ENCODE measurements around the gene CLINT1. TPM values are rescaled to one million over a fixed set of nuclear protein-coding genes. Genes with fewer than 3 reads are reported as not detected.

The CLINT1 gene
- total and polyA plus RNA-seq, 2 of the 4 experiments (the other 2 are of a cell fraction) = 144 to 146 TPM

GRCh38 chr5:157747766-157748700 lies 110.9 kb downstream of the CLINT1 start:
- BruUV-seq (replicated peaks) = no TSS peak
- H2BK5ac ChIP-seq (ENCODE audit: low read depth, low read length, poor library complexity, severe bottlenecking) = peak overlapping the region; percentile 50
- H3K4me3 ChIP-seq (ENCODE audit: insufficient read depth, low read depth, low read length) = no peak overlapping the region
- H3K27me3 ChIP-seq (ENCODE audit: control insufficient read depth, insufficient read depth, low read length) = no peaks in the 10 kb centered on the region
- H3K79me1 ChIP-seq (ENCODE audit: low read depth in 1 of 2, low read length in 2 of 2) = peaks cover 35 to 48% of the 10 kb centered on the region in 2 experiments
- H3K4ac ChIP-seq (ENCODE audit: low read depth, low read length) = peak overlapping the region; percentile 65
- H4K5ac ChIP-seq (ENCODE audit: low read depth, low read length) = peak overlapping the region; percentile 58
- no peaks in the 10 kb centered on the region for H3K36me3 ChIP-seq (ENCODE audit: control insufficient read depth, insufficient read depth, low read length)
- DNase-seq (no peak), ATAC-seq (ENCODE audit: low read depth) (no peak)
- H4K20me1 ChIP-seq (ENCODE audit: insufficient read depth, low read length) = no peaks in the 10 kb centered on the region
- dilution Hi-C loops (cut with HindIII; ENCODE audit: low sequenced_read_pairs, unreplicated experiment) (no loop called here), in situ Hi-C loops (cut with MboI; ENCODE audit: low sequenced_read_pairs) (loop anchor here (10.0 kb wide), 1 partner anchor 603 kb away; the partner anchor contains the start of gene MED7), intact Hi-C loops (cut with micrococcal nuclease) (no loop called here)
- no peaks in the 10 kb centered on the region for H3K9me3 ChIP-seq (ENCODE audit: control insufficient read depth, insufficient read depth, low read length)
- H2BK20ac ChIP-seq (ENCODE audit: low read depth, low read length) = no peak overlapping the region
- peak overlapping the region; percentile 62 for H3K14ac ChIP-seq (replicated peaks; ENCODE audit: low read depth, low read length)
- peaks cover 5% of the 10 kb centered on the region for H3K4me1 ChIP-seq (ENCODE audit: control insufficient read depth, insufficient read depth, low read length)
- ChIA-PET CTCF (interaction anchor here (0.6 to 1.0 kb wide), 4 partner anchors 10 to 1232 kb away, joined by 3 to 4 read pairs (median 3); no protein-coding TSS in a partner anchor), POLR2A (ENCODE audit: unreplicated experiment) (no interaction called here)
- peak overlapping the region; percentile 16; the same call in 1 of the 2 replicates for H3K4me2 ChIP-seq (ENCODE audit: low read depth, low read length)
- H3K56ac ChIP-seq (ENCODE audit: extremely low read depth, insufficient read depth, low read length) = no peak overlapping the region
- 0 out of 2 replicates have a peak overlapping the region, but pooled peaks have one; percentile 53 for H2AK5ac ChIP-seq (ENCODE audit: low read depth, low read length)
- peak overlapping the region; percentile 44 to 68; a peak in 3 of 4 replicates for H4K8ac ChIP-seq (ENCODE audit: low read depth in 2 of 2, low read length in 2 of 2)
- no peak overlapping the region for H3K9ac ChIP-seq (ENCODE audit: low read depth, low read length)
- H4K91ac ChIP-seq (ENCODE audit: insufficient read depth, low read depth, low read length) = peak overlapping the region; percentile 13; the same call in 1 of the 2 replicates
- no CpG with 5 or more reads among the region's 8 CpGs for WGBS, 2 experiments (ENCODE audit: extremely low coverage in 2 of 2, insufficient read length in 1 of 2)
- H2AK9ac ChIP-seq (replicated peaks; ENCODE audit: low read depth, low read length, poor library complexity) = no peak overlapping the region
- H2AFZ ChIP-seq (replicated peaks; ENCODE audit: low read length, poor library complexity) = peak overlapping the region; percentile 52
- H3K27ac ChIP-seq (ENCODE audit: insufficient read depth, low read length) = peak overlapping the region; percentile 43; the same call in 1 of the 2 replicates
- H3K18ac ChIP-seq (ENCODE audit: low read depth, low read length) = peak overlapping the region; percentile 75
- peak overlapping the region; percentile 9; the same call in 1 of the 2 replicates for H2BK120ac ChIP-seq (ENCODE audit: low read depth, low read length)
- peaks cover 5% of the 10 kb centered on the region; the same call in 1 of the 2 replicates for H3K9me1 ChIP-seq (ENCODE audit: insufficient read depth, low read length)
- peak overlapping the region; percentile 55; the same call in 1 of the 2 replicates for H3K23ac ChIP-seq (ENCODE audit: low read depth, low read length)
- H2BK15ac ChIP-seq (ENCODE audit: low read depth, low read length) = no peak overlapping the region
- TF ChIP-seq CHD1 (IDR thresholded peaks at IDR 0.05; ENCODE audit: low read depth, low read length) (no peak), RCOR1 (IDR thresholded peaks at IDR 0.05; ENCODE audit: insufficient replicate concordance, low read length) (no peak), BHLHE40 (IDR thresholded peaks at IDR 0.05; ENCODE audit: low read depth, low read length) (no peak), NFE2L2 (IDR thresholded peaks at IDR 0.05; ENCODE audit: low read depth, low read length) (no peak), RAD21 (IDR thresholded peaks at IDR 0.05; ENCODE audit: low read length) (no peak), CTCF (conservative IDR thresholded peaks at IDR 0.05; ENCODE audit: low read depth, low read length) (no peak), MAFK (IDR thresholded peaks at IDR 0.05; ENCODE audit: low read depth, low read length) (no peak), POLR2A (IDR thresholded peaks at IDR 0.05; ENCODE audit: low read depth, low read length) (no peak), MAZ (IDR thresholded peaks at IDR 0.05; ENCODE audit: borderline replicate concordance, low read depth, low read length) (no peak), FOS (IDR thresholded peaks at IDR 0.05; ENCODE audit: low read depth, low read length) (no peak), RFX5 (IDR thresholded peaks at IDR 0.05; ENCODE audit: low read depth, low read length) (no peak), CEBPB (IDR thresholded peaks at IDR 0.05; ENCODE audit: low read depth, low read length) (no peak), SMC3 (IDR thresholded peaks at IDR 0.05; ENCODE audit: low read depth, low read length) (no peak), USF2 (IDR thresholded peaks at IDR 0.05; ENCODE audit: low read depth, low read length) (no peak)

All from IMR-90 (cell line).